GDM1 (cell line): Measurements from ENCODE around the gene RNF213.
"Not testable (repeated sequence)": the region's sequence is repeated elsewhere in the genome, so short reads cannot be mapped to it uniquely, and the experiment has no call there.

Source experiments
- DNase-seq: peaks from one replicate; lab custom pipeline; 2025; lab: John Stamatoyannopoulos, UW

The RNF213 gene

GRCh38 chr17:80224683-80225082 is 36.0 kb upstream of the RNF213 start:
- DNase-seq, result no peak

DNA sequence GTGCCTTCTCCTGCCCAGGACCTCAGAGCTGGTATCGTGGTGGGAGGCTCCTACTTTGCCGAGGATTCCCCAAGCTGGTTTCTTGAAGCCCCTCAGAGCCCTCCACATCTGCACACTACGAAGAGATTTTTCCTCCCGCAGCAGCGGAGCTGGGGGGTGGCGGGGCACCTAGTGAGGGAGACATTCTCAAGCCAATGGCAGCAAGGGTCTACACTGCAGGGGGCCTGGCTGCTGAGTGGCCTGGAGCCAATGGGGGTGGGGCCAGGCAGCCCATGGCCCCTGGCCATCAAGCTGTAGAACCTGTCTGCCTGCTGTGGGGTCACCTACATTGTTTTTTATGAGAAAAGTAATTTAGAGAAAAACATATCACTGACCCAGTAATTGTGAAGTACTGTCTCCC is 35.4 kb upstream of the RNF213 start:
- no peak for DNase-seq

- no peak for DNase-seq
Measured at GRCh38 chr17:80227156-80227555, 33.5 kb upstream of the RNF213 start.

DNA sequence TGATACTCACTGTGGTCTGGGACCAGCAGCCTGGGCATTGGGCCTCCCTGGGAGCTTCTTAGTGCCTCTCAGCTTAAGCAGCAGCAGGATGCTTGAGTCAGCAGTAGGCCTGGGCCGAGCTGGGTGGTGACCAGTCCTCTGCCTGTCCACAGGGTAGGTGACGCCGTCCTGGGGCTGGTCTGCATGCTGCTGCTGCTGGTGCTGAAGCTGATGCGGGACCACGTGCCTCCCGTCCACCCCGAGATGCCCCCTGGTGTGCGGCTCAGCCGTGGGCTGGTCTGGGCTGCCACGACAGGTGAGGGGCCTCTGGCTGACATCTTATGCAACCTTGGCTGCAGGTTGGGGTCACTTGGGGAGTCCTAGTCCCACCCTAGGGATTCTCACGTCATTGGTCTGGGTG is 33.0 kb upstream of the RNF213 start:
- DNase-seq, result no peak

DNA sequence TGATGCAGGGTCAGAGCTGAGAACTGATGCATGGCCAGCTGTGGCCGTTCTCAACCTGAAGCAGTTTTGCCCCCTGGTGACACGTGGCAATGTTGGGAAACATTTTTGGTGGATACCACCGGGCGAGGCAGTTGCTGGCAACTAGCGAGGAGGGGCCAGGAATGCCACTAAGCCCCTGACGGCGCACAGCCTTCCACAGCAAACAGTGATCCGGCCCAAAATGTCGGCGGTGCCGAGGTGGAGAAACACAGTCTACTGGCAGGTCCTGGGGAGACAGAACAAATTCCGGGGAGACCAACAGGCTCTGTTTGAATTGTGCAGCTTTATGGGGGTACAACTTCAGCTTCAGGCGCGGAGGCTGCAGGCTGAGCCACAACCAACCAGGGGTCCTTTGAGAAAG is 32.2 kb upstream of the RNF213 start:
- DNase-seq, result no peak

- no peak for DNase-seq
Measured at GRCh38 chr17:80229011-80229410, 31.6 kb upstream of the RNF213 start.

DNA sequence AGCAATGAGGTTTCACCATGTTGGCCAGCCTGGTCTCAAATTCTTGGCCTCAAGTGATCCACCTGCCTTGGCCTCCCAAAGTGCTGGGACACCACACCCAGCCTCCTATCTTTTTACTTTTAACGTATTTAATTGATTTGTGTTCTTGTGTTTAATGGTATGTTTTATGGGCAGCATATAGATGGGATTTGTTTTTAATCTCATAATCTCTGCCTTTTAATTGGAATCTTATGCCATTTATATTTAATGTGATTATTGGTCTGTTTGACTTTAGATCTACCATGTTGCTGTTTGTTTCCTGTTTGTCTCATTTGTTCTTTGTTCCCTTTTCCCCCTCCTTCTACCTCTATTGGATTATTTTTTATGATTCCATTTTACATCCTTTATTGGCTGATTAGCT is 28.2 kb upstream of the RNF213 start:
- DNase-seq, result no peak

DNA sequence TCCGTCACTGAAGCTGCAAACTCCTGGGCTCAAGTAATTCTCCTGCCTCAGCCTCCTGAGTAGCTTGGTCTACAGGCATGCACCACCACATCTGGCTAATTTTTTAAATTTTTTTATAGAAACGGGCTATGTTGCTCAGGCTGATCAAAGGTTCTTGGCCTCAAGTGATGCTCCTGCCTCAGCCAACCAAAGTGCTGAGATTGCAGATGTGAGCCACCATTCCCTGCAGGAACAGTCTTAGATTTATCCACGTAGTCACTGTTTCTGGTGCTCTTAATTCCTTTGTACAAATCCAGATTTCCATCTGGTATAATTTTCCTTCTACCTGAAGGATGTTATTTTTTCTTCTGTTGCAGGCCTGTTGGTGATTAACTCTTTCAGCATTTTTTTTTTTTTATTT is 27.4 kb upstream of the RNF213 start:
- no peak for DNase-seq

- no peak for DNase-seq
Measured at GRCh38 chr17:80236911-80237310, 23.7 kb upstream of the RNF213 start.

- no peak for DNase-seq
Measured at GRCh38 chr17:80237386-80237785, 23.3 kb upstream of the RNF213 start.

GRCh38 chr17:80242505-80242904 is 18.1 kb upstream of the RNF213 start:
- DNase-seq, result no peak

DNA sequence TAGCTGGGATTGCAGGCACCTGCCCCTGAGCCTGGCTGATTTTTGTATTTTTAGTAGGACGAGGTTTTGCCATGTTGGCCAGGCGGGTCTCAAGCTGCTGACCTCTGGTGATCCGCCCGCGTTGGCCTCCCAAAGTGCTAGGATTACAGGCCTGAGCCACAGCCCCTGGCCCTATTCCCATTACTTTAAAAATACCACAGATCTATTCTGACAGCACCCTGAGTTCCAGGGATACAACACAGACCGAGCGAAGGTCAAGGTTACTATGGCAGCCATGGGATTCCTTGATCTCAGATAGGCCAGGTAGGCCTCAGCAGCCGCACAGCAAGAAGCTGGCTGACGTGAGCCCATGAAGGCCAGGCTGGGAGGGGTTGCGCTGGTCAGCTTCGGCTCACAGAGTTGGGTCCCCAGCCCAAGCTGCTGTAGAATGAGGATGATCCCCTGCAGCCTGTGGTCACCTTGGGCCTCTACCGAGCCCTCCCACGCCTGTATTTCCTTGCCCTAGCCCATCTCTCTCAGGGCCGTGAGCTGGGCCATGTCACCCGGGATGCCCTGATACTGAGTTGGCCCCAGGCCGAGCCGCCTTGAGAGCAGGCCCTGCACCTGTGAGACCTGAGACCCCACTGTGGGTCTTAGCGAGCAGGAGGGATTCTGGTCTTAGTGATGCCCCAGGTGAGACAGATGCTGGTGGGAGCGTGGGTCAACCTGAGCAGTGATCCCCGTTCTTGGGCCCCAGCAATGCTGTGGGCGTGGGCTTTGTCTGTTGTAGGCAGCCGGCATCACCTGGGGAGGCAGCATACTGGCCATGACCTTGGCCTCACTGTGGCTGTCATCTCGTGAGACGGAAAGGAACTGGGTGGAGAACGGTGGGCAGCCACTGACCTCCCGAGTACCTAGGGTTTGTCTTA is 16.9 kb upstream of the RNF213 start:
- DNase-seq, result no peak

DNA sequence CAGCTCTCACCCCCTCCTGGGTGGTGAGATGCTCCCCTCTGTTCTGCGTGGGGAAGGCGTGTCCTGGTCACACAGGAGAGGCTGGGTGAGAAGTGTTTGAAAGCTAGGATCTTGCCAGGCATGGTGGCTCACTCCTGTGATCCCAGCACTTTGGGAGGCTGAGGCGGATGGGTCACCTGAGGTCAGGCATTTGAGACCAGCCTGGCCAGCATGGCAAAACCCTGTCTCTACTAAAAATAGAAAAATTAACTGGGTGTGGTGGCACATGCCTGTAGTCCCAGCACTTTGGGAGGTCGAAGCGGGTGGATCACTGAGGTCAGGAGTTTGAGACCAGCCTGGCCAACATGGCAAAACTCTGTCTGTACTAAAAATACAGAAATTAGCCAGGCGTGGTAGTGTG is 16.2 kb upstream of the RNF213 start:
- DNase-seq, result not testable (repeated sequence)

GRCh38 chr17:80244871-80245509 is 15.7 kb upstream of the RNF213 start:
- no peak for DNase-seq

- no peak for DNase-seq
Measured at GRCh38 chr17:80245566-80246265, 14.9 kb upstream of the RNF213 start.

- DNase-seq, result no peak
Measured at GRCh38 chr17:80246266-80246681, 14.4 kb upstream of the RNF213 start.

- no peak for DNase-seq
Measured at GRCh38 chr17:80246726-80247125, 13.9 kb upstream of the RNF213 start.

DNA sequence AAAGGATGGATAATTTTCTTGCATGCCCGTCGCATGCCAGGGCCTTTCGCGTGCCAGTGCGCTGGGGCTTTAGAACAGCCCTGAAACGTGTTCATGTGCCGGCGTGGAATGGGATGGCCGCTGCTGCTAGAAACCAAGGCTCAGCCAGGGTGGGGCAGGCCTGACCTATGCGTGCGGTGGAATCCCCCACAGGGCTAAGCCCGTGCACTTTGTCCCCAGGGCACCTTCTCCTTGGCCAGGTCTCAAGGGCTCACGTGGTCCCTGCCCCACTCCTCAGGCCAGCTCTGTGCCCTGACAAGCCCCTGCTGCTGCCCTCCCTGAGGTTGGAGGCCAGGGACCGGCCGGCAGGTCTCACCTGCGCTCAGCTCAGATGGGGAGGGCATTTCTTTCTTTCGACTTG is 13.1 kb upstream of the RNF213 start:
- no peak for DNase-seq

- no peak for DNase-seq
Measured at GRCh38 chr17:80248001-80248893, 12.4 kb upstream of the RNF213 start.

- DNase-seq, result no peak
Measured at GRCh38 chr17:80248894-80249710, 11.6 kb upstream of the RNF213 start.

- no peak for DNase-seq
Measured at GRCh38 chr17:80251966-80252365, 8.7 kb upstream of the RNF213 start.
